Transverse colon (tissue), 4 donors: ENCODE data around the gene ANGEL2. TPM values are rescaled to one million over a fixed set of nuclear protein-coding genes. Genes with fewer than 3 reads are reported as not detected.
A peak's percentile ranks its signal among the peaks of the same experiment; 100 is the strongest.

Source experiments
- DNase-seq: peaks from one replicate; pipeline ENCODE4 v3.0.0-alpha.2; 2019
- H3K27ac ChIP-seq, 4 donors: fragments of 200-600 bp; sonication (generic); 2 replicates each; pipeline ENCODE4 v1.5.1; 2016 to 2018; ENCODE audit warnings: inconsistent platforms in 4 of 4
- H3K27me3 ChIP-seq: fragments of 200-600 bp; sonication (generic); 2 replicates; pipeline ENCODE4 v1.5.1; 2017; ENCODE audit warnings: inconsistent platforms
- H3K36me3 ChIP-seq, 4 donors: fragments of 200-600 bp; sonication (generic); 2 replicates each; pipeline ENCODE4 v1.5.1; 2017 to 2019; ENCODE audit warnings: inconsistent platforms in 4 of 4
- H3K4me1 ChIP-seq, 4 donors: fragments of 200-600 bp; sonication (generic); 2 replicates each; pipeline ENCODE4 v1.5.1; 2017 to 2020; ENCODE audit warnings: inconsistent platforms in 4 of 4
- H3K4me3 ChIP-seq, 4 donors: fragments of 200-600 bp; sonication (generic); 1 replicate in 1 of 4; 2 replicates in 3 of 4; pipeline versions ENCODE4 v1.5.1 to v1.6.1; 2017 to 2019; ENCODE audit warnings: inconsistent platforms in 4 of 4
- H3K9me3 ChIP-seq, 2 donors: fragments of 200-600 bp; sonication (generic); 2 replicates each; pipeline ENCODE4 v1.5.1; 2017 to 2019; ENCODE audit warnings: inconsistent platforms in 2 of 2
- EP300 ChIP-seq: sonication (generic); formaldehyde crosslinking; IDR thresholded peaks from one replicate; pipeline ENCODE4 v1.6.1; 2017; ENCODE audit warnings: antibody characterized with exemption, low read depth
- POLR2A ChIP-seq: fragments of 450-650 bp; IDR thresholded peaks from one replicate; pipeline ENCODE4 v1.6.1; 2016; ENCODE audit warnings: antibody characterized with exemption, mild to moderate bottlenecking, moderate library complexity
- POLR2AphosphoS5 ChIP-seq, 3 donors: sonication (generic); formaldehyde crosslinking; IDR thresholded peaks; one replicate each; pipeline ENCODE4 v1.6.1; 2016; ENCODE audit warnings: antibody characterized with exemption in 3 of 3
- WGBS, 2 donors: methylation state at CpG; one replicate each; pipeline ENCODE4 v1.1.5; 2018; ENCODE audit warnings: low coverage in 1 of 2; 5-methylcytosine and 5-hydroxymethylcytosine counted together
- in situ Hi-C, 4 donors: fragments of 200-750 bp; cut with MboI; loops; one replicate each; pipeline versions ENCODE4 v1.15.0 to v1.15.1; 2017; ENCODE audit warnings: low sequenced_read_pairs in 3 of 4, low pct_ligation_motif_present in 1 of 4, low pct_unique_long_range_greater_than_20kb in 1 of 4
- intact Hi-C: fragments of 100-400 bp; cut with DNase I; formaldehyde crosslinking; loops from one replicate; pipeline ENCODE4 v1.15.1; 2023; ENCODE audit warnings: low total_unique reads
- total RNA-seq, 4 donors: library from RNA; depleted of rRNA; stranded (reverse); fragments of >200 nt; gene quantifications; one replicate each; pipeline ENCODE4 v1.1.0, GENCODE V29; 2016
- TF ChIP-seq, protein P1 (sequence below), 5 experiments: fragments of 200-600 bp in 3 of 5; fragments of 450-650 bp in 2 of 5; sonication (generic) in 3 of 5; IDR thresholded peaks; 1 replicate in 2 of 5; 2 replicates in 3 of 5; pipeline ENCODE4 v1.5.1; 2016 to 2017; ENCODE audit warnings: antibody characterized with exemption in 5 of 5, inconsistent platforms in 3 of 5, mild to moderate bottlenecking in 2 of 5, moderate library complexity in 1 of 5

ANGEL2 gene
- total RNA-seq, 4 donors from 2014 or later = 33.2 to 105 (median 64.3) TPM

GRCh38 chr1:213017447-213018273 lies 2.0 kb upstream of the ANGEL2 start:
- Histone ChIP-seq H3K27me3 (no peaks in the 10 kb centered on the region), H3K4me1 (peaks cover 0 to 14% (median 8%) of the 10 kb centered on the region in 4 donors), H3K9me3 (no peaks in the 10 kb centered on the region), H3K4me3 (no peak overlapping the region), H3K36me3 (no peaks in the 10 kb centered on the region), H3K27ac (no peak overlapping the region)
- DNase-seq = no peak
- in situ Hi-C loops (no loop called here), intact Hi-C loops (no loop called here)
- 94% methylated on average over 9 of the region's 9 CpGs; no CpG with 5 or more reads in 1 of the 2 donors for WGBS, 2 donors
- TF ChIP-seq POLR2AphosphoS5 (IDR thresholded peaks at IDR 0.05) (no peak), EP300 (no peak), POLR2A (no peak)
- TF ChIP-seq, protein P1, sequence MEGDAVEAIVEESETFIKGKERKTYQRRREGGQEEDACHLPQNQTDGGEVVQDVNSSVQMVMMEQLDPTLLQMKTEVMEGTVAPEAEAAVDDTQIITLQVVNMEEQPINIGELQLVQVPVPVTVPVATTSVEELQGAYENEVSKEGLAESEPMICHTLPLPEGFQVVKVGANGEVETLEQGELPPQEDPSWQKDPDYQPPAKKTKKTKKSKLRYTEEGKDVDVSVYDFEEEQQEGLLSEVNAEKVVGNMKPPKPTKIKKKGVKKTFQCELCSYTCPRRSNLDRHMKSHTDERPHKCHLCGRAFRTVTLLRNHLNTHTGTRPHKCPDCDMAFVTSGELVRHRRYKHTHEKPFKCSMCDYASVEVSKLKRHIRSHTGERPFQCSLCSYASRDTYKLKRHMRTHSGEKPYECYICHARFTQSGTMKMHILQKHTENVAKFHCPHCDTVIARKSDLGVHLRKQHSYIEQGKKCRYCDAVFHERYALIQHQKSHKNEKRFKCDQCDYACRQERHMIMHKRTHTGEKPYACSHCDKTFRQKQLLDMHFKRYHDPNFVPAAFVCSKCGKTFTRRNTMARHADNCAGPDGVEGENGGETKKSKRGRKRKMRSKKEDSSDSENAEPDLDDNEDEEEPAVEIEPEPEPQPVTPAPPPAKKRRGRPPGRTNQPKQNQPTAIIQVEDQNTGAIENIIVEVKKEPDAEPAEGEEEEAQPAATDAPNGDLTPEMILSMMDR (IDR thresholded peaks at IDR 0.05) = no peak

DNA sequence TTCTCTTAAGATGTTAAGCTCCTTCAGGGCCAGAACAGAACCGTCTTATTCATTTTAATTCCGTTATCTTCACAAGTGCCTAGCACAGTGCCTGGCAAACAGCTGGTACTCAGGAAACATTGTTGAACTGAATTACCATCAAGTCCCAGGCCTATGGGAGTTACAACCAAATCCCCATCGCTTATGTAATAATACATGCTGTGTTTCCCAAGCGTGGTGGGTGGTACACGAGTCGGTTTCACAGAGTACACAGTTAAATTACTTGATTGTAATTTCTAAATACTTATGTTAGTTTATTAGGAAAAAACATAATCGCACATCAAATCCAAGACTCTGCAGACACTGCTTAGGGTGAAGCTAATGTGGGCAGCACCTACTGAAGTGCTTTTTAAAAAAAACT lies 1.0 kb downstream of the ANGEL2 start:
- no peak for DNase-seq
- 7 to 14% methylated on average over 7 of the region's 7 CpGs for WGBS, 2 donors
- H3K27ac ChIP-seq = peak overlapping the region; percentile 95 to 97 (median 96)

DNA sequence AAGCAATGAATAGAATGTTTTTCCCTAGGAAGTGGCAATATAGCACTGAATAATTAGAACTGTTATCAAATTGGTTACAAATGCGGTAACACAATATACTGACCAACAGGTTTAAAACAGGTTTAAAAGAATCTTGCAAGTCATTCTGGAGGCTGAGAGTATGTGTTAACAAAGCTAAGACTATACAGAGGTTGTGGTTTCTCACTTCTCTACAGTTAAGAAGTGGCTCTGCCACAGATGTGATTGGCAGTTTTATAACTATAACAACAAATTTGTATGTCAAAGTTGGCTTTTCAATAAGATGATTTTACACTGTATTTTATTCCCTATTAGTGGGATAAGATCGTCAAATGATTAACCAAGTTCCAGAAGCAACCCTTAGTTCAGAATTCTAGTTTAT lies 7.1 kb downstream of the ANGEL2 start:
- Histone ChIP-seq H3K27me3 (no peaks in the 10 kb centered on the region), H3K27ac (no peak overlapping the region), H3K9me3 (no peaks in the 10 kb centered on the region), H3K4me3 (no peak overlapping the region), H3K4me1 (no peaks in the 10 kb centered on the region), H3K36me3 (peaks cover 0 to 24% (median 5%) of the 10 kb centered on the region in 4 donors)
- no peak for DNase-seq
- in situ Hi-C loops = no loop called here
- TF ChIP-seq POLR2AphosphoS5 (IDR thresholded peaks at IDR 0.05) = no peak
- TF ChIP-seq, protein P1 (IDR thresholded peaks at IDR 0.05) = no peak
- TF ChIP-seq POLR2A = no peak
- TF ChIP-seq EP300 = no peak
- intact Hi-C loops = no loop called here
- WGBS, 2 donors = 64 to 82% methylated on average over 2 of the region's 2 CpGs

More for the DNA sequence above, 1.0 kb downstream of the ANGEL2 start:
- no peaks in the 10 kb centered on the region for H3K9me3 ChIP-seq
- in situ Hi-C loops (no loop called here), intact Hi-C loops (loop anchor here (5.0 kb wide), 1 partner anchor 543 kb away; no protein-coding TSS in a partner anchor)
- no peaks in the 10 kb centered on the region for H3K36me3 ChIP-seq
- peaks cover 0 to 14% (median 8%) of the 10 kb centered on the region in 4 donors for H3K4me1 ChIP-seq
- peak overlapping the region; percentile 63 to 88 (median 80) for H3K4me3 ChIP-seq
- no peaks in the 10 kb centered on the region for H3K27me3 ChIP-seq
- no peak for TF ChIP-seq POLR2A
- TF ChIP-seq, protein P1 (IDR thresholded peaks at IDR 0.05) = no peak

GRCh38 chr1:213003256-213003655 lies 12.4 kb downstream of the ANGEL2 start:
- Histone ChIP-seq H3K4me1 (no peaks in the 10 kb centered on the region), H3K27ac (no peak overlapping the region), H3K27me3 (no peaks in the 10 kb centered on the region), H3K4me3 (no peak overlapping the region), H3K36me3 (peaks cover 0 to 38% (median 13%) of the 10 kb centered on the region in 4 donors), H3K9me3 (no peaks in the 10 kb centered on the region)
- TF ChIP-seq, protein P1 (IDR thresholded peaks at IDR 0.05) = no peak
- no peak for DNase-seq
- in situ Hi-C loops (no loop called here), intact Hi-C loops (no loop called here)
- WGBS, 2 donors = 81 to 90% methylated on average over 3 of the region's 3 CpGs
